HG03103 (cell line): ENCODE results near the gene ADAP2.
"Not testable (repeated sequence)": the region's sequence is repeated elsewhere in the genome, so short reads cannot be mapped to it uniquely, and the experiment has no call there.

Source experiments
- ATAC-seq: cut with Tn5 transposase; IDR thresholded peaks from one replicate; pipeline ENCODE4 v1.9.1; 2021; ENCODE audit warnings: low read depth; ENCODE audit not compliant: unreplicated experiment

Gene ADAP2

GRCh38 chr17:30929861-30930260 is 8.1 kb downstream of the ADAP2 start:
- ATAC-seq, result not testable (repeated sequence)

GRCh38 chr17:30930495-30930894 is 8.8 kb downstream of the ADAP2 start:
- ATAC-seq, result no peak

- not testable (repeated sequence) for ATAC-seq
These were observed 9.8 kb downstream of the ADAP2 start for GRCh38 chr17:30931582-30931981.

GRCh38 chr17:30933966-30934365 is 12.2 kb downstream of the ADAP2 start:
- no peak for ATAC-seq

GRCh38 chr17:30939051-30939689 is 17.4 kb downstream of the ADAP2 start:
- no peak for ATAC-seq

- no peak for ATAC-seq
These were observed 20.7 kb downstream of the ADAP2 start for GRCh38 chr17:30942308-30943079.

- ATAC-seq, result no peak
These were observed 26.1 kb downstream of the ADAP2 start for GRCh38 chr17:30947796-30948195.

GRCh38 chr17:30950189-30950588 is 28.4 kb downstream of the ADAP2 start:
- no peak for ATAC-seq

GRCh38 chr17:30950669-30951399 is 29.1 kb downstream of the ADAP2 start:
- no peak for ATAC-seq

- ATAC-seq, result no peak
These were observed 31.1 kb downstream of the ADAP2 start for GRCh38 chr17:30952638-30953393.

- no peak for ATAC-seq
These were observed 32.5 kb downstream of the ADAP2 start for GRCh38 chr17:30954046-30954830.

GRCh38 chr17:30956764-30957374 is 35.1 kb downstream of the ADAP2 start:
- no peak for ATAC-seq

GRCh38 chr17:30957741-30958140 is 36.0 kb downstream of the ADAP2 start:
- no peak for ATAC-seq

GRCh38 chr17:30958187-30958586 is 36.4 kb downstream of the ADAP2 start:
- ATAC-seq, result no peak

GRCh38 chr17:30961209-30962188 is 39.8 kb downstream of the ADAP2 start:
- no peak for ATAC-seq

GRCh38 chr17:30964312-30964711 is 42.6 kb downstream of the ADAP2 start:
- not testable (repeated sequence) for ATAC-seq

GRCh38 chr17:30964876-30965275 is 43.1 kb downstream of the ADAP2 start:
- ATAC-seq, result no peak

- no peak for ATAC-seq
These were observed 43.9 kb downstream of the ADAP2 start for GRCh38 chr17:30965686-30966085.
